ENCODE data around the gene UST.

Gene UST

DNA sequence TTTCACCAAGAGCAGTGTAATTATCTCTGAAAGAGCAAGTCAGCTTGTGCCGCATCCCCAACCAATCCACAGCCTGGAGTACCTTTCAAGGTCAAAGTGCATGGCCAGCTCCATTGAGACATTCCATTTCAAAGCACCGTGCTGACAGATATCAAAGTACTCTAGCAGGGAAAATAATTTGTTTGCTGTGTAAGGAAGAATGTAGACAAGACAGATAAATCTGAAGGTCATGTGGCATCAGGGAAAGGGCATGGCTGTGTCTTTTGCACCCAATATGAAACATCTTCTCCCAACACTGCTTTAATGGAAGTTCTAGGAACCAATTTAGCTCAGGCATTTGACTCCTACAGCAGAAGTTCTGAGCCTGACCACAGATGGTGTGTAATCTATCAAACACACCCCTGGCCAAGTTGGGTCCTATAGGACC, 328.0 kb downstream of the UST start:
- H2BK15ac ChIP-seq (ENCODE audit: low read length) = no peak overlapping the region
- H3K18ac ChIP-seq (ENCODE audit: low read length) = no peak overlapping the region
- no peaks in the 10 kb centered on the region for H3K4me1 ChIP-seq (ENCODE audit: control insufficient read depth in 2 of 2, insufficient read depth in 1 of 2, low read depth in 1 of 2, low read length in 2 of 2)
- no peak overlapping the region for H3K27ac ChIP-seq (replicated peaks; ENCODE audit: low read length)
- H3K23ac ChIP-seq (ENCODE audit: low read depth, low read length, poor library complexity) = no peak overlapping the region
- peaks cover 2 to 6% of the 10 kb centered on the region in 2 donors for H3K9me3 ChIP-seq (replicated peaks in 1 of 2; ENCODE audit: control insufficient read depth in 2 of 2, insufficient read depth in 1 of 2, low read depth in 1 of 2, low read length in 2 of 2)
- no peak overlapping the region for H4K91ac ChIP-seq (ENCODE audit: low read depth, low read length, poor library complexity)
- no peak overlapping the region for H3K9ac ChIP-seq (ENCODE audit: low read depth, low read length, poor library complexity)
- no peak overlapping the region for H2AFZ ChIP-seq (ENCODE audit: low read length)
- no peak overlapping the region for H3K4me3 ChIP-seq (ENCODE audit: low read length in 2 of 2)
- no peaks in the 10 kb centered on the region for H3K27me3 ChIP-seq (ENCODE audit: control insufficient read depth in 3 of 3, insufficient read depth in 3 of 3, low read depth in 1 of 3, low read length in 3 of 3)
- H2AK5ac ChIP-seq (ENCODE audit: low read depth, low read length) = no peak overlapping the region
- WGBS, 2 donors (ENCODE audit: extremely low coverage in 2 of 2, insufficient read length in 2 of 2, insufficient replicate concordance in 1 of 2) = no CpG with 5 or more reads among the region's 2 CpGs
- DNase-seq (ENCODE audit: low spot score) = no peak
- no peak overlapping the region for H2BK120ac ChIP-seq (ENCODE audit: low read depth, low read length)
- H4K8ac ChIP-seq (ENCODE audit: low read depth, low read length) = no peak overlapping the region
- H3K14ac ChIP-seq (ENCODE audit: low read length) = no peak overlapping the region
- H3K79me1 ChIP-seq (ENCODE audit: low read depth, low read length) = no peaks in the 10 kb centered on the region
- no peak overlapping the region for H3K4me2 ChIP-seq (ENCODE audit: insufficient read depth, low read length, poor library complexity, severe bottlenecking)
- H3K4ac ChIP-seq (ENCODE audit: low read length) = no peak overlapping the region
- no peaks in the 10 kb centered on the region for H3K36me3 ChIP-seq (replicated peaks in 1 of 2; ENCODE audit: control insufficient read depth in 2 of 2, insufficient read depth in 2 of 2, low read length in 2 of 2)
- H2BK5ac ChIP-seq (ENCODE audit: low read length) = no peak overlapping the region
- H2BK12ac ChIP-seq (ENCODE audit: low read length) = no peak overlapping the region

DNA sequence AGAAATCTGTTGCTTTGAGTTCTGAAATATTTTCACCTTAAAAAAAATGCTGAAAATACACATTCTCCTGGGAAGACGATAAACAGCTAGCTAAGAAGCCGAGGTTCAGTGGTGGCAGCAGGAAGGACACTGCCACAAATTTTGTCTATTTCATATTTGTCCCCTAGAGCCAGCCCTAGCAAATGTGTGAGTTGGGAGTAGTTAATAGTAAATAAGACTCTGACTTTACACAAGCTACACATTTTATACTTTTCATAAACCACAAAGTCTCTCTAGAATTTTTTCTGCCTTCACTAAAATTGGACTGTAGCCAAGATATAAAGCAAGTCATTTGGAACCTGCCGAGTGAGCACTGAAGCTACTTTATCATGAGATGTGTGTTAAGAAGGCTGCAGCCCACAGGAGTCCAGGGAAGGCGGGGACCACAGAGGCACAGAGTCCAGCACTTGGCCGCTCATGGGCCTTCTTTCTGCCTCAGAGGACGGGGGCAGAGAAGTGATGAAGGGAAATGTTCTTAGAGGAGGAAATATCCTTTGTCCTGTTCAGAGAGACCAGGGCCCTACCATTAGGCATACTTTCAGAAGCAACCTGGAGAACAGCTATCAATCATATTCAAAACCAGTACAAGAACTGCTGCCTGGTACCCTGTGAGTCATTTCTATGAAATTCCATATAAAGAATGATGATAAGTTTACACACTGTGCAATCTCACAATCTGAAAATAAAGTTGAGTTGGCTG, 329.0 kb downstream of the UST start:
- no peak overlapping the region for H3K23ac ChIP-seq (ENCODE audit: low read depth, low read length, poor library complexity)
- DNase-seq (ENCODE audit: low spot score) = no peak

DNA sequence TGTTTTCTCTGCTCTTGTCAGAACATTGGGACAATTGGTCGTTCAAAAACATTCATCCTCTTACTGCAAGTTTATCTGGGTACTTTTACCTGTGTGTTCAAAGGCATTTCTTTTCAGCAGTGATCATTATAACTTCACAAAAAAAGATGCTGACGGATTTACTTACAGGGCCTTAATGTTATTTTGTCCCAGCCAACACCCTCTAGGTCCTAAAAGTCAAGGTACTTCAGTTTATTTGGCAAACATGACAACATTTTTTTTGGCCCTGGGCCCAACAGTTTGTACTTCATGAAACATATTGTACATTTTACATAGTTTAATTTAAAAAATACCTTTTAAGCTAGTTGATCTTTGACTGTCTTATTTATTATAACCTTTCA, 329.5 kb downstream of the UST start:
- DNase-seq (ENCODE audit: low spot score) = no peak
- Histone ChIP-seq H2AK5ac (ENCODE audit: low read depth, low read length) (no peak overlapping the region), H2BK15ac (ENCODE audit: low read length) (no peak overlapping the region), H4K8ac (ENCODE audit: low read depth, low read length) (no peak overlapping the region), H2BK12ac (ENCODE audit: low read length) (no peak overlapping the region), H2BK120ac (ENCODE audit: low read depth, low read length) (no peak overlapping the region), H3K14ac (ENCODE audit: low read length) (no peak overlapping the region), H2AFZ (ENCODE audit: low read length) (no peak overlapping the region), H3K27ac (replicated peaks; ENCODE audit: low read length) (no peak overlapping the region), H3K79me1 (ENCODE audit: low read depth, low read length) (no peaks in the 10 kb centered on the region), H3K4ac (ENCODE audit: low read length) (no peak overlapping the region), H3K23ac (ENCODE audit: low read depth, low read length, poor library complexity) (no peak overlapping the region), H3K9ac (ENCODE audit: low read depth, low read length, poor library complexity) (no peak overlapping the region), H3K4me2 (ENCODE audit: insufficient read depth, low read length, poor library complexity, severe bottlenecking) (no peak overlapping the region), H3K36me3 (replicated peaks in 1 of 2; ENCODE audit: control insufficient read depth in 2 of 2, insufficient read depth in 2 of 2, low read length in 2 of 2) (no peaks in the 10 kb centered on the region), H3K27me3 (ENCODE audit: control insufficient read depth in 3 of 3, insufficient read depth in 3 of 3, low read depth in 1 of 3, low read length in 3 of 3) (no peaks in the 10 kb centered on the region), H2BK5ac (ENCODE audit: low read length) (no peak overlapping the region), H3K4me3 (ENCODE audit: low read length in 2 of 2) (no peak overlapping the region), H3K4me1 (ENCODE audit: control insufficient read depth in 2 of 2, insufficient read depth in 1 of 2, low read depth in 1 of 2, low read length in 2 of 2) (no peaks in the 10 kb centered on the region), H4K91ac (ENCODE audit: low read depth, low read length, poor library complexity) (no peak overlapping the region), H3K18ac (ENCODE audit: low read length) (no peak overlapping the region), H3K9me3 (replicated peaks in 1 of 2; ENCODE audit: control insufficient read depth in 2 of 2, insufficient read depth in 1 of 2, low read depth in 1 of 2, low read length in 2 of 2) (peaks cover 2 to 6% of the 10 kb centered on the region in 2 donors)
- no CpG with 5 or more reads among the region's 2 CpGs for WGBS, 2 donors (ENCODE audit: extremely low coverage in 2 of 2, insufficient read length in 2 of 2, insufficient replicate concordance in 1 of 2)

More for the DNA sequence above, 329.0 kb downstream of the UST start:
- H3K27ac ChIP-seq (replicated peaks; ENCODE audit: low read length) = no peak overlapping the region
- H2BK12ac ChIP-seq (ENCODE audit: low read length) = no peak overlapping the region
- H3K4me1 ChIP-seq (ENCODE audit: control insufficient read depth in 2 of 2, insufficient read depth in 1 of 2, low read depth in 1 of 2, low read length in 2 of 2) = no peaks in the 10 kb centered on the region
- WGBS, 2 donors (ENCODE audit: extremely low coverage in 2 of 2, insufficient read length in 2 of 2, insufficient replicate concordance in 1 of 2) = no CpG with 5 or more reads among the region's 6 CpGs
- no peak overlapping the region for H4K91ac ChIP-seq (ENCODE audit: low read depth, low read length, poor library complexity)
- H3K9ac ChIP-seq (ENCODE audit: low read depth, low read length, poor library complexity) = no peak overlapping the region
- H3K18ac ChIP-seq (ENCODE audit: low read length) = no peak overlapping the region
- no peak overlapping the region for H2BK120ac ChIP-seq (ENCODE audit: low read depth, low read length)
- H2BK15ac ChIP-seq (ENCODE audit: low read length) = no peak overlapping the region
- no peak overlapping the region for H4K8ac ChIP-seq (ENCODE audit: low read depth, low read length)
- no peak overlapping the region for H3K4me3 ChIP-seq (ENCODE audit: low read length in 2 of 2)
- no peak overlapping the region for H3K4ac ChIP-seq (ENCODE audit: low read length)
- peaks cover 2 to 6% of the 10 kb centered on the region in 2 donors for H3K9me3 ChIP-seq (replicated peaks in 1 of 2; ENCODE audit: control insufficient read depth in 2 of 2, insufficient read depth in 1 of 2, low read depth in 1 of 2, low read length in 2 of 2)
- H2BK5ac ChIP-seq (ENCODE audit: low read length) = no peak overlapping the region
- no peak overlapping the region for H3K4me2 ChIP-seq (ENCODE audit: insufficient read depth, low read length, poor library complexity, severe bottlenecking)
- H3K27me3 ChIP-seq (ENCODE audit: control insufficient read depth in 3 of 3, insufficient read depth in 3 of 3, low read depth in 1 of 3, low read length in 3 of 3) = no peaks in the 10 kb centered on the region
- no peaks in the 10 kb centered on the region for H3K36me3 ChIP-seq (replicated peaks in 1 of 2; ENCODE audit: control insufficient read depth in 2 of 2, insufficient read depth in 2 of 2, low read length in 2 of 2)
- no peak overlapping the region for H2AFZ ChIP-seq (ENCODE audit: low read length)
- H2AK5ac ChIP-seq (ENCODE audit: low read depth, low read length) = no peak overlapping the region
- H3K79me1 ChIP-seq (ENCODE audit: low read depth, low read length) = no peaks in the 10 kb centered on the region
- H3K14ac ChIP-seq (ENCODE audit: low read length) = no peak overlapping the region

DNA sequence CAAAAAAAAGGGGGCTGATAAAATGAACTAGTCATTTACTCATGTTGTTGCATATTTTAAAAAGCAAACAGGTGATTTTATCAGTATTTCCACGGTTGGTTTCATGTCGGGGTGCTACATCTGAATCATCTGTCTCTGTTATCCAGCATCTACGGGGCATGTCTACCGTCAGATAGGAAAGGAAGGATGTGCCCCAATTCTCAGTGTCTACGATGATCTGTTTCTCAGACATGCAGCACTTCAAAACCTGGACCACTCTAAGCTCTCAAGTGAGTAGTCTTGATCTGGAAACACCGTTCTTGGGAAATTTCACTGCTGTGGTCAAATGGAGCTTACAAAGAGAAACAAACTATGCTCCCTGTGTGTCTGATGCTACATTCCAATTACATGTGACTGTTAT, 330.4 kb downstream of the UST start:
- Histone ChIP-seq H2AFZ (ENCODE audit: low read length) (no peak overlapping the region), H3K9ac (ENCODE audit: low read depth, low read length, poor library complexity) (no peak overlapping the region), H4K8ac (ENCODE audit: low read depth, low read length) (no peak overlapping the region), H3K14ac (ENCODE audit: low read length) (no peak overlapping the region), H2BK15ac (ENCODE audit: low read length) (no peak overlapping the region), H3K36me3 (replicated peaks in 1 of 2; ENCODE audit: control insufficient read depth in 2 of 2, insufficient read depth in 2 of 2, low read length in 2 of 2) (no peaks in the 10 kb centered on the region), H3K27me3 (ENCODE audit: control insufficient read depth in 3 of 3, insufficient read depth in 3 of 3, low read depth in 1 of 3, low read length in 3 of 3) (no peaks in the 10 kb centered on the region), H2BK5ac (ENCODE audit: low read length) (no peak overlapping the region), H3K79me1 (ENCODE audit: low read depth, low read length) (no peaks in the 10 kb centered on the region), H3K4ac (ENCODE audit: low read length) (no peak overlapping the region), H4K91ac (ENCODE audit: low read depth, low read length, poor library complexity) (no peak overlapping the region), H3K4me1 (ENCODE audit: control insufficient read depth in 2 of 2, insufficient read depth in 1 of 2, low read depth in 1 of 2, low read length in 2 of 2) (no peaks in the 10 kb centered on the region), H3K23ac (ENCODE audit: low read depth, low read length, poor library complexity) (no peak overlapping the region), H3K27ac (replicated peaks; ENCODE audit: low read length) (no peak overlapping the region), H3K9me3 (replicated peaks in 1 of 2; ENCODE audit: control insufficient read depth in 2 of 2, insufficient read depth in 1 of 2, low read depth in 1 of 2, low read length in 2 of 2) (peaks cover 2 to 4% of the 10 kb centered on the region in 2 donors), H2AK5ac (ENCODE audit: low read depth, low read length) (no peak overlapping the region), H2BK120ac (ENCODE audit: low read depth, low read length) (no peak overlapping the region), H2BK12ac (ENCODE audit: low read length) (no peak overlapping the region), H3K4me2 (ENCODE audit: insufficient read depth, low read length, poor library complexity, severe bottlenecking) (no peak overlapping the region), H3K18ac (ENCODE audit: low read length) (no peak overlapping the region), H3K4me3 (ENCODE audit: low read length in 2 of 2) (no peak overlapping the region)
- no CpG with 5 or more reads among the region's 6 CpGs for WGBS, 2 donors (ENCODE audit: extremely low coverage in 2 of 2, insufficient read length in 2 of 2, insufficient replicate concordance in 1 of 2)
- DNase-seq (ENCODE audit: low spot score) = no peak
